Stimulated activated CD8-positive, alpha-beta memory T cell treated with anti-CD3 and anti-CD28 coated beads, Interleukin-2, amount 100 ng/mL, for 1 hour (primary cell): ENCODE measurements around the gene IZUMO4.

Experiments used
- DNase-seq, 2 donors: peaks; one replicate each; pipeline ENCODE4 v3.0.0-alpha.2; 2020; ENCODE audit warnings: low read depth in 2 of 2

The IZUMO4 gene

GRCh38 chr19:2096480-2097202, at the start of gene IZUMO4:
TSS of gene IZUMO4 (plus strand) at chr19:2096915. CDS start at chr19:2096946, 31 bp downstream.
- DNase-seq: peak; percentile 99 to 100

GRCh38 chr19:2047076-2047448, 49.7 kb upstream of the IZUMO4 start:
- no peak for DNase-seq

DNA sequence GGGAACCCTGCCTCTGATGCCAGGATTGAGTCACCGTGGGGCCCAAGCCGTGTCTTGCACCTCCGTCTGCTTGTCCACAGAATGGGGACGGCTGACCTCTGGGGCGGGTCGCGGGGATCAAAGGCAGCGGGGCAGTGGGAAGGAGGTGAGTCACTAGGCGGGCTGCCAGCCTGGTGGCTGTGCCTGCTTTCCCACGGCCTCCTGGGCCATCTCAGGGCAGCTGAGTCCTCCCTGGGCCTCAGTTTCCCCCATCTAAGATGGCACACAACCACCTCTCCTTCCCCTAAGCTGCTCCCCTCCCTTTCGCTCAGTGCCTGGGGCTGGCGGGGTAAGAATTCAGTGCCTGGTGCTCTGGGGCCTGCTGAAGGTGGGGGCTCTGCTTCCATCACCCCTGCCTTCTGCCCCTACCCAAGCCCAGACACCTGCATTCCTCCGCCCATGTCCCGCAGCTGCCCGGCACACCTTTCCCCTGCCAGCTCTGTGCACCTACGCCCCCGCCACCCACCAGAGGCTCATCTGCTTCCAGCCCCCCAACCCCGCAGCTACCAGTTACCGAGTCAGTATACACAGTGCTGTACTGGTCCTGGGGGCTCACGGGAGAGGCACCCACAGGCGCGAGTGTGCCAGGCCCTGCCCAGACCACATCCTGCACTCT, 49.1 kb upstream of the IZUMO4 start:
- DNase-seq: no peak

DNA sequence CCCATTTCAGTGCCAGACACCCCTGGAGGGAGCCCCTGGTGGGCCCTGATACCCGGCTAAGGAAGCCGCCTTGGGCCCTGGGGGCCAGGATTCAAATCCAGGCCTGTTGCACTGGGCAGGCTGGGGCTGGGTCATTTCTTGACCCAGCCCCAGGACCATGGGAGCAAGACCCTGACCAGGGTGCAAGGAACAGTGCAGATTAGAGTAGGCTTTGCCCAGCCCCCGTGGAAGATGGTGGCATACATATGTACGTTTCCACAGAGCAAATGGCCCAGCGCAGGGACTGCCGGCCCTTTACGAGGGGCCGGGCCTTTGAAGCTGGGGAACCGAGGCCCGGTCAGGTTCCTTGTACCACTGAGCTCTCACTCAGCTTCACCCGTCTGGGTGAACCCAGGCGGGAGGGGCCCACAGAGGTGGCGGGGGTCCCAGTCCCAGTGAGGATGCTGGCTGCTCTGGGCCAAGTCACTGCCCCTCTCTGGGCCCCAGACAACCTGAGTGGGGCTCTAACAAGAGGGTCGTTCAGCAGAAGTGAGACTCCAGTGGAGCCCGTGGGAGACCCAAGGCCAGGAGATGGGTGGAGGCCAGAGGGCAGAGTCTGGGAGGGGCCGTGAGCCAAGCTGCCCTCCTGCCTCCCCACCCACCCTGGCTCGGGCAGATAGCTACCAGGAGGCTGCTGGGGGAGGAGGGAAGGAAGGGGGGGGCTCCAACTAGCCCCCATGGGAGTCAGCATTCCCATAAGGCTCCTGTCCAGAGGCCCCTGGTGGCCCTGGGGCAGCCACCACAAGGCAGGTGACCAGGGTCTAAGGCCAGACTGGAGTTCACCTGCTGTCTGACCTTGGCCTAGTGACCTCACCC, 48.4 kb upstream of the IZUMO4 start:
- DNase-seq: no peak

GRCh38 chr19:2048959-2049740, 47.6 kb upstream of the IZUMO4 start:
- no peak for DNase-seq

- no peak for DNase-seq
These were observed 46.9 kb upstream of the IZUMO4 start for GRCh38 chr19:2049741-2050348.

- no peak for DNase-seq
These were observed 46.2 kb upstream of the IZUMO4 start for GRCh38 chr19:2050349-2050990.

- DNase-seq: peak; percentile 93 to 95
These were observed 45.5 kb upstream of the IZUMO4 start, which contains the start of gene MKNK2 for GRCh38 chr19:2050991-2051772. TSS of gene MKNK2 (minus strand) at chr19:2051244. CDS start at chr19:2050851, 393 bp downstream.

DNA sequence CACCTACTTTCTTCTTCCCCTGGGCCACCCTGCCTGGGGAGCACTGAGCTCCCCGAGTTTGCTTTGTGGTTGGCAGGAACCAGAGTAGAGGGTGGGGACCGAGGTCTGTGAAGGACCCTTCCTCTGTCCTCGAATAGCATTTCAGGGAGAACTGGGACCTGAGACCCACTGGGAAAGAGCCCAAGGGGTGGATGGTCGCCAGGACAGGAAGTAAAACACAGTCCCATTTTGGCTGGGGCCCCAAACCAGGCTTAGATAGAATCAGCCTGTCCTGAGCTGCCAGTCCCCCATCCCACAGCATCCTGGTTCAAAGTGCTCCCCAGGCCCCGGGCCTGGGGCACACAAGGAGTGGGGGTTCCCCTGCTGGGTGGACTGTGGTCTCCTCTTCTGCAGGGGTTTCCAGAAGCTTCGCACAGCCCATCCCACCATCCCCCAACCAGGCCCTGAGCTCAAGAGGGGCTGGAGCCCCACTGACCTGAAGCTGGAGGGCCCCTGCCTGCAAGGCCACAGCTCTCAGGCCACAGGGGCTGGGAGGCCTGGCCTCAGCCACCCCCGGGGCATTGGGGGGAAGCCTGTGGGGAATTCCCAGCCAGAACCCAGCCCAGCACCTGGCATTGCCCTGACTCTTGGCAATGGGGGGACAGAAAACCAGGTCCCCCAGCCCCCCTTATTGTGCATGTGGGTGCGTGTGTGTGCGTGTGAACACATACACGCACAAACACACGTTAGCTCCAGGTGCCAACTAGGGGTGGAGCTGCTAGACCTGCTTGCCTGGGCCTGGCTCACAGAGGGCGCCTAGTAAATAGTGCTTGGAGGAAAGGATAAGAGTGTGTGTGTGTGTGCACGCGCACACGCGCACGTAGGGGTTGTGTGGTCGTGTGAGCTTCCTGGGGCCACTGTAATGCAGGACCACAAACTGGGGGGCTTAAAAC, 44.7 kb upstream of the IZUMO4 start:
- DNase-seq: no peak

- no peak for DNase-seq
These were observed 42.9 kb upstream of the IZUMO4 start for GRCh38 chr19:2053601-2054389.

GRCh38 chr19:2054763-2055162, 42.0 kb upstream of the IZUMO4 start:
- DNase-seq: no peak

DNA sequence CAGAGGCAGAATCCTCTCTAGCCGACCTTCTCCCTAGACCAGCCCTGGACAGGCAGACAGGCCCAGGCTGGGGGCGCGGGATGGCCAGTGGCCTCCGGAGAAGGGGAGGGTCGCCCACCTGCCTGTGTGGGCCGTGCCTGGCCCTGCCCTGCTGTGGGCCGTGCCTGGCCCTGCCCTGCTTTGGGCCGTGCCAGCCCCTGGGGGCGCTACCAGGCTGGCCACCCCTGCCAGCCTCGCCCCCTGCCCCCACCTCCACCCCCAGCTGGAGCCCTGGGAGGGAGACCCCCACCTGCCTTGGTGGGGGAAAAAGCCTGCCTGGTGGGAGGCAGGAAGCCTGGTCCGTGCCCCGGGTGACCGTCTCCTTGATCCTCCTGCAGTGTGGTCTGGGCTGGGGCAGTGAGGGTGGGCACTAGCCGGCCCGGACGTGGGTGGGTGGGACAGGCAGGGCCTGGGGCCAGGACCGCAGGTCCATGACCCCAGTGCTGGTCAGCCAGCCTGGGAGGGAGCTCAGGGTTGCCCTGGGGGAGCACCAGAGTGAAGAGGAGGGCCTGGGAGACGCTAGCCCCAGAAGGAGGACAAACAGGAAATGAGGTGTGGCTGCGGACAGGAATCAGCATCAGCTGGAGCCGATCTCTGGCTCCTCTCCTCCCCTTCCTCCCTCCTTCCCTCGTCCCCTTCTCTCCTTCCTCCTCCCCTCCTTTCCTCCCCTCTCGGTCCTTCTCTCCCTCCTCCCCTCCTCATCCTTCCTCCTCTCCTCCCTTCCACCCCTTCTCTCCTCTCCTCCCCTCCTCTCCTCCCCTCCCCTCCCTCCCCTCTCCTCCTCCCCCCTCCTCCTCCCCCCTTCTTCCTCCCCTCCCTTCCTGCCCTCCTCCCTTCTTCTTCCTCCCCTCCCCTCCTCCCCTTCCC, 40.5 kb upstream of the IZUMO4 start:
- no peak for DNase-seq

DNA sequence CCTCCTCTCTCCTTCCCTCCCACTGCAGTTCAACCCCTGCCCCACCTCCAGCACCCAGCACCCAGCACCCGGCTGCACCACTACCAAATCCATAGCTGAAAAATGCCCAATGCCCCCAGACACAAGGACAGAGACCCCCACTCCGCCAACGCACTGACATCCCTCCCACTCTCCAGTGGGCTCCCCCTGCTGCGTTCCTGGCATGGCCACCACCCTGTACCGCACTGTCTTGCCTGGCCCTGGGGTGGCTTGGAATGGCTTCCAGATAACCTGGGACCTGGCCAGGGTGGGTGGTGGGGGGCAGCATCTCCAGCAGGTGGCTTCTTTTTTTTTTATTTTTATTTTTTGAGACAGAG, 39.9 kb upstream of the IZUMO4 start:
- no peak for DNase-seq

- DNase-seq: no peak
These were observed 38.9 kb upstream of the IZUMO4 start for GRCh38 chr19:2057484-2058469.

DNA sequence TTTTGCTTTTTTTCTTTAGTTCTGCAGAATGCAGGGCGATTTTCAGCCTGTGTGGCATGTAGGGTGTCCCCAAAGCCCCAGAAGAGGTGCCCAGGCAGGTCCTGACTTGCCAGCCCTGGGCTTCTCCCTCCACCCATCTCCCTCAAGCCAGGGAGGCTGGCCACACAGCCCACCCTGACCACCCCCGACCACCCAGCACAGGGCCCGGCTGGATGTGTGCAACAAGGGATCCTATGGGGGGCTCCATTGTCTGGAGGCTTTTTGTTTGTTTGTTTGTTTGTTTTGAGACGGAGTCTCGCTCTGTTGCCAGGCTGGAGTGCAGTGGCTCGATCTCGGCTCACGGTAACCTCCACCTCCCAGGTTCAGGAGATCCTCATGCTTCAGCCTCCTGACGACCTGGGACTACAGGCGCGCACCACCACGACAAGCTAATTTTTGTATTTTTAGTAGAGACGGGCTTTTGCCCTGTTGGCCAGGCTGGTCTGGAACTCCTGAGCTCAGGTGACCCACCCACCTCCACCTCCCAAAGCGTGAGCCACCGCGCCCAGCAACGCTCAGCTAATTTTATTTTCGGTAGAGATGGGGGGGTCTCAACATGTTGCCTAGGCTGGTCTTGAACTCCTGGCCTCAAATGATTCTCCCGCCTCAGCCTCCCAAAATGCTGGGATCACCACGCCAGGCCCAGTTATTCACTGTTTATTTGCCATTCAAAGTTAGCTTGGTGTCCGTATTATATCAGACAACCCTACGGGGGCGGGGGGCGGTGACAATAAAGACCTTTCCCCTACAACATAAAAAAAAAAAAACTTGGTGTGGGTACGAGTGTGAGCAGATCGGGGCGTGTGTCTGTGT, 37.9 kb upstream of the IZUMO4 start:
- no peak for DNase-seq
